Measurements from ENCODE around the gene COL25A1. TPM values are rescaled to one million over a fixed set of nuclear protein-coding genes. Genes with fewer than 3 reads are reported as not detected.

Gene COL25A1
- total RNA-seq, 2 donors from 2014 or later: 4.0 to 6.2 TPM

DNA sequence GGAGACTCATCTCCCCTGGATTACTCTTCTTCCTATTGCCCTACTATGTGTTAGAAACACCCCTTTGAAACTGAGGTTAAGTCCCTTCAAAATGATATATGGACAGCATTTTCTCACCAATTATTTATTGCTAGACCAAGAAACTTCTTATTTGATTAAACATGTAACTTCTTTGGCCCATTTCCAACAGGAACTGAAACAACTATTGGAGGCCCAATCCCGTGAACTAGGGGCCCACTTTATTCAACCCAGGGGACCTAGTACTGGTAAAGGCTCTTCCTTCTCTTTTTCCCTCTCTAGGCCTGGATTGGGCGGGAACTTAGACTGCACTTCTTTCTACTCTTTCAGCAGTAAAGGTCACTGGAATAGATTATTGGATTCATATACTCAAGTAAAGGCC, 16.7 kb upstream of the COL25A1 start:
- no peaks in the 10 kb centered on the region for H3K27me3 ChIP-seq (ENCODE audit: control insufficient read depth, insufficient read depth, low read length, poor library complexity, severe bottlenecking)
- no peak overlapping the region for H3K9ac ChIP-seq (ENCODE audit: extremely low read depth, low read length, poor library complexity, severe bottlenecking)
- 94% methylated on average over 2 of the region's 2 CpGs; no CpG with 5 or more reads in 1 of the 2 experiments for WGBS, 2 experiments (ENCODE audit: insufficient coverage in 1 of 2, insufficient read length in 1 of 2)
- H3K36me3 ChIP-seq (ENCODE audit: control insufficient read depth, insufficient read depth, low read length): no peaks in the 10 kb centered on the region
- no peaks in the 10 kb centered on the region for H3K4me1 ChIP-seq (ENCODE audit: control insufficient read depth, insufficient read depth, low read length)
- no peaks in the 10 kb centered on the region for H3K27me3 Mint-ChIP-seq (ENCODE audit: insufficient read depth)
- H3K27ac Mint-ChIP-seq: no peak overlapping the region
- H3K27ac ChIP-seq (ENCODE audit: low read depth, low read length): no peak overlapping the region
- peaks cover 18% of the 10 kb centered on the region for H3K9me3 ChIP-seq (ENCODE audit: control insufficient read depth, low read length)
- no peak overlapping the region for H3K4me3 Mint-ChIP-seq
- no peak overlapping the region for H3K4me3 ChIP-seq (ENCODE audit: low read length)
- H3K9me3 Mint-ChIP-seq: peaks cover 40% of the 10 kb centered on the region
- H3K36me3 Mint-ChIP-seq (ENCODE audit: low read depth): peaks cover 8% of the 10 kb centered on the region
- no peak for DNase-seq
- TF ChIP-seq, protein P1, sequence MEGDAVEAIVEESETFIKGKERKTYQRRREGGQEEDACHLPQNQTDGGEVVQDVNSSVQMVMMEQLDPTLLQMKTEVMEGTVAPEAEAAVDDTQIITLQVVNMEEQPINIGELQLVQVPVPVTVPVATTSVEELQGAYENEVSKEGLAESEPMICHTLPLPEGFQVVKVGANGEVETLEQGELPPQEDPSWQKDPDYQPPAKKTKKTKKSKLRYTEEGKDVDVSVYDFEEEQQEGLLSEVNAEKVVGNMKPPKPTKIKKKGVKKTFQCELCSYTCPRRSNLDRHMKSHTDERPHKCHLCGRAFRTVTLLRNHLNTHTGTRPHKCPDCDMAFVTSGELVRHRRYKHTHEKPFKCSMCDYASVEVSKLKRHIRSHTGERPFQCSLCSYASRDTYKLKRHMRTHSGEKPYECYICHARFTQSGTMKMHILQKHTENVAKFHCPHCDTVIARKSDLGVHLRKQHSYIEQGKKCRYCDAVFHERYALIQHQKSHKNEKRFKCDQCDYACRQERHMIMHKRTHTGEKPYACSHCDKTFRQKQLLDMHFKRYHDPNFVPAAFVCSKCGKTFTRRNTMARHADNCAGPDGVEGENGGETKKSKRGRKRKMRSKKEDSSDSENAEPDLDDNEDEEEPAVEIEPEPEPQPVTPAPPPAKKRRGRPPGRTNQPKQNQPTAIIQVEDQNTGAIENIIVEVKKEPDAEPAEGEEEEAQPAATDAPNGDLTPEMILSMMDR (conservative IDR thresholded peaks at IDR 0.05): no peak
- no peaks in the 10 kb centered on the region for H3K4me1 Mint-ChIP-seq

GRCh38 chr4:109315818-109316217, 13.4 kb upstream of the COL25A1 start:
- H3K4me3 Mint-ChIP-seq: no peak overlapping the region
- H3K27me3 Mint-ChIP-seq (ENCODE audit: insufficient read depth): no peaks in the 10 kb centered on the region

DNA sequence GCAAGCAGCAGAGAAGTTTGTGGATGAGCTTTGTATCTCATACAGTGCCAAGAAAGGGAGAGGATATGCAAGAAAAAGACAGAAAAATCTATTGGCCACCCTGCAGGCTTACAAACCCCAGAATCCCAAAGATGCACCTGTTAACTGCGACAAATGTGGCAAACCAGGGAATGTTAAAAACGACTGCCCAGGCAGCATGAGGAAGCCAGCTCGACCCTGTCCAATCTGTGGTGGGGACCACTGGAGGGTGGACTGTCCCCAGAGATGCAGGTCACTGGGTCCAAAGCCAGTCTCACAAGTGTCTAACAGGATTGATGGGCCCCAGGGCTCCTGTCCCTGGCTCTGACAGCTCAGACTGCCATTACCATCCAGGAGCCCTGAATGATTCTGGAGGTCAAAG, 12.9 kb upstream of the COL25A1 start:
- DNase-seq: no peak
- Histone ChIP-seq H3K27me3 (ENCODE audit: control insufficient read depth, insufficient read depth, low read length, poor library complexity, severe bottlenecking) (no peaks in the 10 kb centered on the region), H3K4me3 (ENCODE audit: low read length) (no peak overlapping the region), H3K27ac (ENCODE audit: low read depth, low read length) (no peak overlapping the region), H3K9me3 (ENCODE audit: control insufficient read depth, low read length) (peaks cover 19% of the 10 kb centered on the region), H3K4me1 (ENCODE audit: control insufficient read depth, insufficient read depth, low read length) (no peaks in the 10 kb centered on the region), H3K9ac (ENCODE audit: extremely low read depth, low read length, poor library complexity, severe bottlenecking) (no peak overlapping the region), H3K36me3 (ENCODE audit: control insufficient read depth, insufficient read depth, low read length) (no peaks in the 10 kb centered on the region)
- Mint-ChIP-seq H3K27ac (no peak overlapping the region), H3K27me3 (ENCODE audit: insufficient read depth) (no peaks in the 10 kb centered on the region), H3K36me3 (ENCODE audit: low read depth) (no peaks in the 10 kb centered on the region), H3K4me1 (no peaks in the 10 kb centered on the region), H3K9me3 (peaks cover 21% of the 10 kb centered on the region), H3K4me3 (no peak overlapping the region)
- 90 to 92% methylated on average over 3 of the region's 3 CpGs for WGBS, 2 experiments (ENCODE audit: insufficient coverage in 1 of 2, insufficient read length in 1 of 2)
- TF ChIP-seq, protein P1 (conservative IDR thresholded peaks at IDR 0.05): no peak

More at GRCh38 chr4:109315818-109316217, 13.4 kb upstream of the COL25A1 start:
- H3K9me3 Mint-ChIP-seq: peaks cover 26% of the 10 kb centered on the region
- DNase-seq: peak; percentile 59
- no peaks in the 10 kb centered on the region for H3K4me1 Mint-ChIP-seq
- TF ChIP-seq, protein P1 (conservative IDR thresholded peaks at IDR 0.05): peak; percentile 57
- no peak overlapping the region for H3K4me3 ChIP-seq (ENCODE audit: low read length)
- H3K27me3 ChIP-seq (ENCODE audit: control insufficient read depth, insufficient read depth, low read length, poor library complexity, severe bottlenecking): no peaks in the 10 kb centered on the region
- H3K4me1 ChIP-seq (ENCODE audit: control insufficient read depth, insufficient read depth, low read length): no peaks in the 10 kb centered on the region
- H3K9me3 ChIP-seq (ENCODE audit: control insufficient read depth, low read length): peaks cover 19% of the 10 kb centered on the region
- H3K27ac Mint-ChIP-seq: no peak overlapping the region
- no peaks in the 10 kb centered on the region for H3K36me3 ChIP-seq (ENCODE audit: control insufficient read depth, insufficient read depth, low read length)
- 86 to 87% methylated on average over 1 to 2 of the region's 2 CpGs for WGBS, 2 experiments (ENCODE audit: insufficient coverage in 1 of 2, insufficient read length in 1 of 2)
- H3K36me3 Mint-ChIP-seq (ENCODE audit: low read depth): no peaks in the 10 kb centered on the region
- no peak overlapping the region for H3K27ac ChIP-seq (ENCODE audit: low read depth, low read length)
- H3K9ac ChIP-seq (ENCODE audit: extremely low read depth, low read length, poor library complexity, severe bottlenecking): no peak overlapping the region

Measured in endodermal cell (in vitro differentiated cells).